Trophoblast cell (in vitro differentiated cells and primary cell): ENCODE data around the gene KCNE4.
"Not testable (repeated sequence)": the region's sequence is repeated elsewhere in the genome, so short reads cannot be mapped to it uniquely, and the experiment has no call there.

Experiments
- DNase-seq, 2 donors: peaks; one replicate each; pipeline ENCODE4 v3.0.0-alpha.2; 2016
- H2AFZ ChIP-seq: 2 replicates; pipeline ENCODE4 v1.6.1; 2013; ENCODE audit warnings: low read length, moderate library complexity, mild to moderate bottlenecking; ENCODE audit not compliant: insufficient read depth, poor library complexity
- H2AK5ac ChIP-seq: 2 replicates; pipeline ENCODE4 v1.6.1; 2013; ENCODE audit warnings: mild to moderate bottlenecking, low read length
- H2BK120ac ChIP-seq: 2 replicates; pipeline ENCODE4 v1.6.1; 2013; ENCODE audit warnings: low read length, mild to moderate bottlenecking, moderate library complexity; ENCODE audit not compliant: insufficient read depth, poor library complexity
- H2BK12ac ChIP-seq: 2 replicates; pipeline ENCODE4 v1.6.1; 2013; ENCODE audit warnings: mild to moderate bottlenecking, low read length, moderate library complexity
- H2BK5ac ChIP-seq: 2 replicates; pipeline ENCODE4 v1.6.1; 2013; ENCODE audit warnings: low read length, low read depth, moderate library complexity, mild to moderate bottlenecking; ENCODE audit not compliant: poor library complexity
- H3K14ac ChIP-seq: 2 replicates; pipeline ENCODE4 v1.6.1; 2013; ENCODE audit warnings: mild to moderate bottlenecking, low read length
- H3K18ac ChIP-seq: 2 replicates; pipeline ENCODE4 v1.6.1; 2013; ENCODE audit warnings: mild to moderate bottlenecking, low read length
- H3K23ac ChIP-seq: 2 replicates; pipeline ENCODE4 v1.6.1; 2013; ENCODE audit warnings: low read length
- H3K27ac ChIP-seq: 2 replicates; pipeline ENCODE4 v1.5.1; 2013; ENCODE audit warnings: low read depth, mild to moderate bottlenecking, inconsistent platforms, low read length, moderate library complexity
- H3K27me3 ChIP-seq: 2 replicates; pipeline ENCODE4 v1.6.1; 2013; ENCODE audit warnings: inconsistent platforms, mild to moderate bottlenecking, low read length, moderate library complexity; ENCODE audit not compliant: insufficient read depth
- H3K36me3 ChIP-seq, 2 experiments: 1 replicate in 1 of 2; 2 replicates in 1 of 2; pipeline ENCODE4 v1.6.1; 2013; ENCODE audit warnings: low read length in 2 of 2, mild to moderate bottlenecking in 2 of 2, moderate library complexity in 1 of 2; ENCODE audit not compliant: insufficient read depth in 2 of 2, control insufficient read depth in 1 of 2
- H3K4ac ChIP-seq: 2 replicates; pipeline ENCODE4 v1.6.1; 2013; ENCODE audit warnings: low read depth, mild to moderate bottlenecking, low read length, moderate library complexity
- H3K4me1 ChIP-seq, 2 experiments: 1 replicate in 1 of 2; 2 replicates in 1 of 2; pipeline ENCODE4 v1.6.1; 2013; ENCODE audit warnings: low read length in 2 of 2, mild to moderate bottlenecking in 2 of 2, moderate library complexity in 1 of 2; ENCODE audit not compliant: insufficient read depth in 2 of 2, control insufficient read depth in 1 of 2
- H3K4me2 ChIP-seq: 2 replicates; pipeline ENCODE4 v1.6.1; 2013; ENCODE audit warnings: inconsistent platforms, mild to moderate bottlenecking, low read length, moderate library complexity
- H3K4me3 ChIP-seq: 2 replicates; pipeline ENCODE4 v1.5.1; 2013; ENCODE audit warnings: mild to moderate bottlenecking, low read depth, low read length, inconsistent platforms
- H3K79me1 ChIP-seq: one replicate; pipeline ENCODE4 v1.6.1; 2013; ENCODE audit warnings: low read length
- H3K79me2 ChIP-seq: 2 replicates; pipeline ENCODE4 v1.6.1; 2013; ENCODE audit warnings: low read length, mild to moderate bottlenecking; ENCODE audit not compliant: control insufficient read depth, insufficient read depth, poor library complexity
- H3K9ac ChIP-seq: 2 replicates; pipeline ENCODE4 v1.6.1; 2013; ENCODE audit warnings: mild to moderate bottlenecking, low read length
- H3K9me3 ChIP-seq: 2 replicates; pipeline ENCODE4 v1.6.1; 2013; ENCODE audit warnings: low read depth, mild to moderate bottlenecking, control low read depth, inconsistent platforms, low read length; ENCODE audit not compliant: insufficient read depth
- H4K12ac ChIP-seq: 2 replicates; pipeline ENCODE4 v1.6.1; 2013; ENCODE audit warnings: low read depth, mild to moderate bottlenecking, low read length, moderate library complexity
- H4K8ac ChIP-seq: 2 replicates; pipeline ENCODE4 v1.6.1; 2013; ENCODE audit warnings: low read depth, mild to moderate bottlenecking, low read length, moderate library complexity
- H4K91ac ChIP-seq: one replicate; pipeline ENCODE4 v1.6.1; 2013; ENCODE audit warnings: low read depth, mild to moderate bottlenecking, low read length, moderate library complexity
- WGBS: extraction: QIAGEN DNeasy Blood & Tissue Kit; methylation state at CpG from one replicate; pipeline ENCODE4 v1.1.7; 2013; ENCODE audit warnings: missing lambda C conversion rate; ENCODE audit not compliant: insufficient read length, insufficient coverage; ENCODE audit errors: extremely low coverage; 5-methylcytosine and 5-hydroxymethylcytosine counted together

Gene KCNE4

DNA sequence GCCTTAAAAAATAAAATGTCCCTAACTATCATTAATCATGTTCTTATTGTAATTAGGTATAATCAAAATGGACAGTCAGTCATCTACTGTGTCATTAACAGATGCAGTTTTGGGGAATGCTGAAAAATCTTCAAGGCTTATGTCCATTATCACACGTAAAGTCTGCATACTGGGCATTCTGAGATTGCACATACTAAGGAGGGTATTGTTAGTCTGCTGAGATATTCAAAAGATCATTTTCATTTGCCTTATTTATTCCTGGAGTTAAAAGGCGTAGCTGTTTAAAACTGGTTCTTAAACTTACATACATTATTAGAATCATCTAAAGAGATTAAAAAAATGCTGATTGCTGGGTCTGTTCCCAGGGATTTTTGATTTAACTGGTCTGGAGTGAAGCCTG, 27.4 kb downstream of the KCNE4 start:
- no peak overlapping the region for H4K91ac ChIP-seq
- no peak overlapping the region for H4K8ac ChIP-seq
- no peak overlapping the region for H3K4me2 ChIP-seq
- H3K23ac ChIP-seq = no peak overlapping the region
- H2BK120ac ChIP-seq = no peak overlapping the region
- no peaks in the 10 kb centered on the region for H3K27me3 ChIP-seq
- no peak overlapping the region for H2AFZ ChIP-seq
- no peak overlapping the region for H2AK5ac ChIP-seq
- H3K18ac ChIP-seq = no peak overlapping the region
- WGBS = no CpG with 5 or more reads among the region's 2 CpGs
- no peak overlapping the region for H3K4ac ChIP-seq
- no peak overlapping the region for H4K12ac ChIP-seq
- H3K79me1 ChIP-seq = no peaks in the 10 kb centered on the region
- H3K79me2 ChIP-seq = no peaks in the 10 kb centered on the region
- no peaks in the 10 kb centered on the region for H3K4me1 ChIP-seq
- H3K27ac ChIP-seq = no peak overlapping the region
- no peak overlapping the region for H3K4me3 ChIP-seq
- H2BK12ac ChIP-seq = no peak overlapping the region
- H3K9ac ChIP-seq = no peak overlapping the region
- no peaks in the 10 kb centered on the region for H3K36me3 ChIP-seq
- H3K14ac ChIP-seq = no peak overlapping the region
- no peak for DNase-seq
- H2BK5ac ChIP-seq = no peak overlapping the region
- peaks cover 3% of the 10 kb centered on the region for H3K9me3 ChIP-seq

DNA sequence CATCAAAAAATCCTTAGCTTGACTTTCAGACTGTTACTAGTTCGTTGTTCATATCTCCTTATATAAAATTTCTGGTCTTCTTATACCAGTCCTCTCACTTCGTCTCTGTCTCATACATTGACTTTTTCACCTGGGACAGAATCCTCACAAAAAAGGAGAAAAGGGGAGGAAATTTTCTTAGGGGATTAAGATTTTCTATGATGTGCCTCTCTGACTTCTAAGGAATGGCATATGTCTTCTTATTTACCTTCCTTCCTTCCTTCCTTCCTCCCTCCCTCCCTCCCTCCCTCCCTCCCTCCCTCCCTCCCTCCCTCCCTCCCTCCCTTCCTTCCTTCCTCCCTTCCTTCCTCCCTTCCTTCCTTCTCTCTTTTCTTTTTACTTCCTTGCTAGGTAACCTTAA, 27.9 kb downstream of the KCNE4 start:
- no peak overlapping the region for H3K4me2 ChIP-seq
- H3K9ac ChIP-seq = no peak overlapping the region
- no peak overlapping the region for H3K18ac ChIP-seq
- H2BK120ac ChIP-seq = no peak overlapping the region
- no peak for DNase-seq
- no peak overlapping the region for H3K4me3 ChIP-seq
- H2AFZ ChIP-seq = no peak overlapping the region
- H3K79me1 ChIP-seq = no peaks in the 10 kb centered on the region
- H3K4me1 ChIP-seq = no peaks in the 10 kb centered on the region
- H3K27me3 ChIP-seq = no peaks in the 10 kb centered on the region
- H2AK5ac ChIP-seq = no peak overlapping the region
- H4K91ac ChIP-seq = no peak overlapping the region
- no peak overlapping the region for H4K12ac ChIP-seq
- peaks cover 3% of the 10 kb centered on the region for H3K9me3 ChIP-seq
- H3K14ac ChIP-seq = no peak overlapping the region
- WGBS = no CpG with 5 or more reads among the region's 2 CpGs
- no peak overlapping the region for H4K8ac ChIP-seq
- no peak overlapping the region for H3K27ac ChIP-seq
- H2BK12ac ChIP-seq = no peak overlapping the region
- no peaks in the 10 kb centered on the region for H3K79me2 ChIP-seq
- no peak overlapping the region for H3K4ac ChIP-seq
- H2BK5ac ChIP-seq = no peak overlapping the region
- H3K36me3 ChIP-seq = no peaks in the 10 kb centered on the region
- H3K23ac ChIP-seq = no peak overlapping the region

DNA sequence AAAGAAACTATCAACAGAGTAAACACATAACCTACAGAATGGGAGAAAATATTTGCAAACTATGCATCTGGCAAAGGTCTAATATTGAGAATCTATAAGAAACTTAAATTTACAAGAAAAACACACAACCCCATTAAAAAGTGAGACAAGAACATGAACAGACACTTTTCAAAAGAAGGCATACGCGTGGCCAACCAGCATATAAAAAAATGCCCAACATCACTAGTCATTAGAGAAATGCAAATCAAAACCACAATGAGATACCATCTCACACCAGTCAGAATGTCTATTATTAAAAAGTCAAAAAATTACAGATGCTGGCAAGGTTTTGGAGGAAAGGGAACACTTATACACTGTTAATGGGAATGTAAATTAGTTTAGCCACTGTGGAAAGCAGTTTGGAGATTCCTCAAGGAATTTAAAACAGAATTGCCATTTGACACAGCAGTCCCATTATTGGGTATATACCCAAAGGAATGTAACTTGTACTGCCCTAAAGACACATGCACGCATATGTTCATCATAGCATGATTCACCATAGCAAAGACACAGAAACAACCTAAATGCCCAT, 28.9 kb downstream of the KCNE4 start:
- H3K4me2 ChIP-seq, H3K23ac ChIP-seq, H2BK5ac ChIP-seq, H3K79me1 ChIP-seq, H3K4me3 ChIP-seq, H2BK12ac ChIP-seq, H3K79me2 ChIP-seq, H3K27ac ChIP-seq, H3K4ac ChIP-seq, H3K9me3 ChIP-seq, H3K9ac ChIP-seq, H4K12ac ChIP-seq, H4K8ac ChIP-seq, H3K36me3 ChIP-seq, H3K14ac ChIP-seq, H3K27me3 ChIP-seq, DNase-seq, H2AK5ac ChIP-seq, H3K4me1 ChIP-seq, H4K91ac ChIP-seq, H3K18ac ChIP-seq, H2BK120ac ChIP-seq, H2AFZ ChIP-seq: not testable (repeated sequence)
- WGBS = no CpG with 5 or more reads among the region's 3 CpGs

DNA sequence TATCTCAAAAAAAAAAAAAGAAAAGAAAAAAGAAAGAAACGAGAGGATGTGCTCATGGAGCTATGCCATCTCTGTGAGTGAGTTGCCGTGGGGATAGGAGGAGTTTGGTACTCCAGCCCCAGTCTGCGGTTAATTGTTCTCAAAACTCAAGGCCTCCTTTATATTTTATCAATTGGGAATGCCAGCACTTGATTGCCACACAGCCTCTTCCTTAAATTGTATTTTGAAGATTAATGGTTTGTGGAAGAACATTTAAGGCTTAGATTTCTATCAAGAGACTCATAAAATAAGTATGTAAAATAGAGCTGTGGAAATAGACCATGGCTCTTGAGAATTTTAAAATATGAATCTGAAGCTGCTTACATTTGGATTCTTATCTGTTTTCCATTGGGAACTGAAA, 29.8 kb downstream of the KCNE4 start:
- Histone ChIP-seq H3K4me2 (no peak overlapping the region), H3K79me1 (no peaks in the 10 kb centered on the region), H3K23ac (no peak overlapping the region), H4K91ac (no peak overlapping the region), H2BK120ac (no peak overlapping the region), H3K4ac (no peak overlapping the region), H4K12ac (no peak overlapping the region), H4K8ac (no peak overlapping the region), H3K18ac (no peak overlapping the region), H3K79me2 (no peaks in the 10 kb centered on the region), H3K4me3 (no peak overlapping the region), H2BK12ac (no peak overlapping the region), H2AFZ (no peak overlapping the region), H3K4me1 (no peaks in the 10 kb centered on the region), H3K9ac (no peak overlapping the region), H3K36me3 (no peaks in the 10 kb centered on the region), H2BK5ac (no peak overlapping the region), H3K9me3 (no peaks in the 10 kb centered on the region), H3K27me3 (no peaks in the 10 kb centered on the region), H2AK5ac (no peak overlapping the region), H3K14ac (no peak overlapping the region), H3K27ac (no peak overlapping the region)
- DNase-seq = no peak
- no CpG with 5 or more reads among the region's 3 CpGs for WGBS
